HL-60/S4 treated with retinoic acid at 250 ng/mL for 4 days and 3 days (cell line): Measurements from ENCODE around the gene KIF3C.
"Not testable (repeated sequence)": the region's sequence is repeated elsewhere in the genome, so short reads cannot be mapped to it uniquely, and the experiment has no call there.

Experiments used
- in situ Hi-C: fragments of 300-500 bp; cut with MboI; formaldehyde crosslinking; loops from 2 replicates; pipeline ENCODE4 v1.7.0; 2022; ENCODE audit warnings: low sequenced_read_pairs

The KIF3C gene

GRCh38 chr2:25982273-25982967 is at the start of gene KIF3C:
TSS of gene KIF3C (minus strand) at chr2:25982497. CDS start at chr2:25981917, 580 bp downstream.
- in situ Hi-C loops = no loop called here

- in situ Hi-C loops = not testable (repeated sequence)
Measured at GRCh38 chr2:26028083-26028482, 45.8 kb upstream of the KIF3C start.

- in situ Hi-C loops = no loop called here
Measured at GRCh38 chr2:26025509-26025908, 43.2 kb upstream of the KIF3C start.

GRCh38 chr2:26024260-26024659 is 42.0 kb upstream of the KIF3C start:
- in situ Hi-C loops = no loop called here

- in situ Hi-C loops = no loop called here
Measured at GRCh38 chr2:26020231-26020640, 37.9 kb upstream of the KIF3C start.

- in situ Hi-C loops = no loop called here
Measured at GRCh38 chr2:26018184-26019055, 36.1 kb upstream of the KIF3C start.

GRCh38 chr2:26017464-26018183 is 35.3 kb upstream of the KIF3C start:
- in situ Hi-C loops = no loop called here

GRCh38 chr2:26016706-26017045 is 34.4 kb upstream of the KIF3C start:
- in situ Hi-C loops = not testable (repeated sequence)

- in situ Hi-C loops = no loop called here
Measured at GRCh38 chr2:26016012-26016705, 33.9 kb upstream of the KIF3C start.

GRCh38 chr2:26013668-26014067 is 31.4 kb upstream of the KIF3C start:
- in situ Hi-C loops = no loop called here

- in situ Hi-C loops = no loop called here
Measured at GRCh38 chr2:26011990-26012856, 29.9 kb upstream of the KIF3C start.

- in situ Hi-C loops = no loop called here
Measured at GRCh38 chr2:26011609-26011989, 29.3 kb upstream of the KIF3C start.

GRCh38 chr2:26010943-26011342 is 28.6 kb upstream of the KIF3C start:
- in situ Hi-C loops = no loop called here

GRCh38 chr2:26009567-26009963 is 27.3 kb upstream of the KIF3C start:
- in situ Hi-C loops = no loop called here

GRCh38 chr2:26008851-26009566 is 26.7 kb upstream of the KIF3C start:
- in situ Hi-C loops = no loop called here

GRCh38 chr2:26008095-26008494 is 25.8 kb upstream of the KIF3C start:
- in situ Hi-C loops = no loop called here

GRCh38 chr2:26002632-26003310 is 20.5 kb upstream of the KIF3C start:
- in situ Hi-C loops = no loop called here

GRCh38 chr2:26001743-26002351 is 19.6 kb upstream of the KIF3C start:
- in situ Hi-C loops = no loop called here
